Renal pelvis (tissue), 12 donors: Measurements from ENCODE around the gene GAGE12J. TPM values are rescaled to one million over a fixed set of nuclear protein-coding genes. Genes with fewer than 3 reads are reported as not detected.
"Not testable (repeated sequence)": the region's sequence is repeated elsewhere in the genome, so short reads cannot be mapped to it uniquely, and the experiment has no call there.

Experiments used
- DNase-seq: peaks from one replicate; pipeline ENCODE4 v3.0.0-alpha.2; 2013
- long read RNA-seq, 16 experiments: transcript quantifications; one replicate each; lab custom pipeline, GENCODE V29; 2026
- polyA plus RNA-seq, 3 donors: library from polyadenylated mRNA; unstranded; fragments of 120-200 nt; gene quantifications; one replicate each; pipeline ENCODE4 v1.2.1, GENCODE V29; 2013; ENCODE audit not compliant: insufficient read length in 3 of 3

The GAGE12J gene, protein sequence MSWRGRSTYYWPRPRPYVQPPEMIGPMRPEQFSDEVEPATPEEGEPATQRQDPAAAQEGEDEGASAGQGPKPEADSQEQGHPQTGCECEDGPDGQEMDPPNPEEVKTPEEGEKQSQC
- polyA plus RNA-seq = not detected
- long read RNA-seq, donor 1 = 0 reads
- long read RNA-seq, donor 2 = 0 reads
- long read RNA-seq, donor 3, partial matches to known transcripts = 0 of 1 reads
- long read RNA-seq, donor 3, other reads (novel, unspliced or antisense) = 0 of 1 reads
- long read RNA-seq, donor 4 = 0 reads
- long read RNA-seq, donor 5 = 0 reads
- long read RNA-seq, donor 6 = 0 reads
- long read RNA-seq, donor 7 = 0 reads
- long read RNA-seq, donor 8 = 0 reads
- long read RNA-seq, donor 9 = 0 reads
- long read RNA-seq, donor 10 = 0 reads
- long read RNA-seq, donor 11 = 0 reads
- long read RNA-seq, donor 12 = 0 reads
- long read RNA-seq, donor 13 = 0 reads
- long read RNA-seq, donor 14 = 0 reads
- long read RNA-seq, donor 15 = 0 reads
- long read RNA-seq, donor 16 = 0 reads

GRCh38 chrX:49321737-49322136 is at the start of gene GAGE12J:
TSS of gene GAGE12J (plus strand) at chrX:49322037. CDS start at chrX:49323194, 1,157 bp downstream.
- DNase-seq = not testable (repeated sequence)

- no peak for DNase-seq
Measured at GRCh38 chrX:49272421-49272820, 49.4 kb upstream of the GAGE12J start.

GRCh38 chrX:49273181-49273727 is 48.6 kb upstream of the GAGE12J start:
- DNase-seq = no peak

- DNase-seq = no peak
Measured at GRCh38 chrX:49276207-49276606, 45.6 kb upstream of the GAGE12J start.

GRCh38 chrX:49276671-49277534 is 44.9 kb upstream of the GAGE12J start:
- DNase-seq = no peak

- no peak for DNase-seq
Measured at GRCh38 chrX:49277535-49277830, 44.4 kb upstream of the GAGE12J start.

GRCh38 chrX:49278081-49278480 is 43.8 kb upstream of the GAGE12J start:
- no peak for DNase-seq

DNA sequence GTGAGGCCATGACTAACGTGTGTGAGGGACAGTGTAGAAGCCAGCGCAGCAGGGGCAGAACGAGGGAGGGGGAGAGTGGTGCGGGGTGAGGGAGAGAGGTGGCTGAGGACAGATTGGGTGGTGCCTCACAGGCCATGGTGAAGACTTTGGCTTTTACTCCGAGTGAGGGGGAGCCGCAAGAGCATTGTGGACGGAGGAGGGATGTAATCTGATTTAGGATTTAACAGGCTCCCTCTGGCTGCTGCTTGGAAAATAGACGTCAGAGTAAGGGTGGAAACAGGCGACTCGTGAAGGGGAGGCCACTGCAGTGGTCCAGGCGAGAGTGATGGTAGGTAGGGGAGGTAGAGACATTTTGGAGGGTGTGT is 39.2 kb upstream of the GAGE12J start:
- DNase-seq = peak; percentile 29

DNA sequence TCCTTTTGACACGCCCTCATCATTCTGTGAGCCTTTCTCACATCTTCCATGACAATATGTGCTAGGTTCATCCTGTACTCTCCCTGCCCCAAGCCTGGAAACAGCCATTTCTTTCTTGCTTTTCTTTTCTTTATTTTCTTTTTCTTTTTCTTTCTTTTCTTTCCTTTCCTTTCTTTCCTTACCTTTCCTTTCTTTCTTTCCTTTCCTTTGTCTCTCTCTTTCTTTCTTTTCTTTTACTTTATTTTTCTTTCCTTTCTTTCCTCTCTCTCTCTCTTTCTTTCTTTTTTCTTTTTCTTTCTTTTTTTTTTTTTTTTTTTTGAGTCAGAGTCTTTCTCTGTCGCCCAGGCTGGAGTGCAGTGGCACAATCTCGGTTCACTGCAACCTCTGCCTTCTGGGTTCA is 37.6 kb upstream of the GAGE12J start:
- no peak for DNase-seq

DNA sequence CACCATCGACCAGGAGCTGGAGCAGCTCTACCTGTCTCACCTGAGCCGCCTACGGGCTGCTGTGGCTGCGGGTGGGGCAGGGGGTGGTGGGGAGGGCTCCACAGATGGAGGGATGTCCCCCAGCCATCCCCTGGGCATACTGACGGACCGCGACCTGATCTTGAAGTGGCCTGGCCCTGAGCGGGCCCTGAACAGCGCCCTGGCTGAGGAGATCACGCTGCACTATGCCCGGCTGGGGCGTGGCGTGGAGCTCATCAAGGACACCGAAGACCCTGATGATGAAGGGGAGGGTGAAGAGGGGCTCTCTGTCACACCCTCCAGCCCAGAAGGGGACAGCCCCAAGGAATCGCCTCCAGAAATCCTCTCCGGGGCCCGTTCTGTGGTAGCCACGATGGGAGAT is 35.7 kb upstream of the GAGE12J start:
- no peak for DNase-seq

GRCh38 chrX:49286581-49286980 is 35.3 kb upstream of the GAGE12J start:
- no peak for DNase-seq

GRCh38 chrX:49287665-49288064 is 34.2 kb upstream of the GAGE12J start:
- no peak for DNase-seq

GRCh38 chrX:49290215-49290614 is 31.6 kb upstream of the GAGE12J start:
- DNase-seq = no peak

DNA sequence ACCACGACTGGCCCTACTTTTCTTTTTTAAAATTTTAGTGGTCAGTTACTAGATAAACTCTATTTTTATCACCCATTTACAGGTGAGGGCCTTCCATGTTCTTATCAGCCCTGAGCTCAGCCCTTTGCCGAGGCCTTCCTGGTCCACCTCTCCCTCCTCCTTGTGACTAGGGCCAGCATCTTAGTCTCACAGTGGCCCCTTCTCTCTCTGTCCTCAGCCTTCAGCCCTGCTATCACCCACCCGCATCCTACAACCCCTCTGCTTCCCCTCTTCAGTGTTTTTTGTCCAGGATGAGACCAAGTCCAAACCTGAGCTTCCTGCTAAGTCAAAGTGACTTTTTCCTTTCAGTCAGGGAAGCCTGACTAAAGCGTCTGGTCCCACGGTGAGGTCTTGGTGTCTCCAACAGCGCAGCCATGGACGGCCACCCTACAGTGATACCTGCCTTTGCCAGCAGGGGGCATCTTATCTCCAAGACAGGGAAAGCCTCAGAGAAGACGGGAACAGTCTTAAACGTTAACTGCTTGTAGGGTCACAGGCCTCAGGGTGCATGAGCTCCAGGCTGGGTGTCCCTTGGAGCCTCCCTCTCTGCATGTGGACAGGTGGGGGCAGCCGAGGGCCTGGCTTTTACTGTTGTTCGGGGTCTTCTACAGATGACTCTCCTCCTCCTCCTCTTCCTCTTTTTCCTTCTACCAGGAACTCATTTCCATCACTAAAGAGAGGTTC is 30.1 kb upstream of the GAGE12J start:
- peak; percentile 42 for DNase-seq

- no peak for DNase-seq
Measured at GRCh38 chrX:49292400-49293362, 29.2 kb upstream of the GAGE12J start.

- DNase-seq = not testable (repeated sequence)
Measured at GRCh38 chrX:49299293-49299692, 22.5 kb upstream of the GAGE12J start.

- no peak for DNase-seq
Measured at GRCh38 chrX:49300703-49301102, 21.1 kb upstream of the GAGE12J start.

GRCh38 chrX:49303346-49303745 is 18.5 kb upstream of the GAGE12J start, which contains the start of gene GAGE10:
TSS of gene GAGE10 (plus strand) at chrX:49303646. CDS start at chrX:49304860, 1,214 bp downstream.
- DNase-seq = no peak

- not testable (repeated sequence) for DNase-seq
Measured at GRCh38 chrX:49307775-49308174, 14.1 kb upstream of the GAGE12J start.

GRCh38 chrX:49308604-49309269 is 13.1 kb upstream of the GAGE12J start:
- DNase-seq = no peak
